Measurements from ENCODE around the gene PWWP2B.

- TF ChIP-seq CTCF (IDR thresholded peaks at IDR 0.05; ENCODE audit: low read depth, low read length) (no peak), POLR2A (IDR thresholded peaks at IDR 0.05; ENCODE audit: extremely low read depth, insufficient read length) (no peak), MYC (IDR thresholded peaks at IDR 0.05; ENCODE audit: low read depth, low read length) (no peak)
Observed at GRCh38 chr10:132351611-132352010, 45.4 kb upstream of the PWWP2B start.

All from NB4 (cell line).